Parathyroid adenoma (tissue), 2 donors: ENCODE results near the gene MRGPRF.

ENCODE experiments used
- H2AFZ ChIP-seq: fragments of 300-600 bp; sonication (generic); one replicate; pipeline ENCODE4 v1.7.0; 2017; ENCODE audit warnings: antibody characterized with exemption, mild to moderate bottlenecking
- H3K27ac ChIP-seq: fragments of 300-600 bp; sonication (generic); one replicate; pipeline ENCODE4 v1.7.0; 2017
- H3K27me3 ChIP-seq: fragments of 300-600 bp; sonication (generic); one replicate; pipeline ENCODE4 v1.7.0; 2017; ENCODE audit warnings: low read length; ENCODE audit not compliant: control insufficient read depth, insufficient read depth
- H3K36me3 ChIP-seq: fragments of 300-600 bp; sonication (generic); one replicate; pipeline ENCODE4 v1.7.0; 2017; ENCODE audit warnings: low read length; ENCODE audit not compliant: control insufficient read depth, insufficient read depth
- H3K4me1 ChIP-seq: fragments of 300-600 bp; sonication (generic); one replicate; pipeline ENCODE4 v1.7.0; 2017; ENCODE audit warnings: control low read depth
- H3K4me2 ChIP-seq: fragments of 300-600 bp; sonication (generic); one replicate; pipeline ENCODE4 v1.7.0; 2017; ENCODE audit warnings: low read length
- H3K4me3 ChIP-seq: fragments of 300-600 bp; sonication (generic); one replicate; pipeline ENCODE4 v1.7.0; 2017; ENCODE audit warnings: low read depth, low read length
- H3K79me2 ChIP-seq: fragments of 300-600 bp; sonication (generic); one replicate; pipeline ENCODE4 v1.7.0; 2017; ENCODE audit warnings: control low read depth
- H3K9ac ChIP-seq: fragments of 300-600 bp; sonication (generic); one replicate; pipeline ENCODE4 v1.7.0; 2017; ENCODE audit warnings: mild to moderate bottlenecking
- H3K9me3 ChIP-seq: fragments of 300-600 bp; sonication (generic); one replicate; pipeline ENCODE4 v1.7.0; 2017; ENCODE audit warnings: low read length; ENCODE audit not compliant: control insufficient read depth
- CTCF ChIP-seq: fragments of 300-600 bp; sonication (generic); IDR thresholded peaks from one replicate; pipeline ENCODE4 v1.7.0; 2017; ENCODE audit warnings: antibody characterized with exemption, mild to moderate bottlenecking
- donor health status: primary hyperparathyroidism.

The MRGPRF gene

GRCh38 chr11:68959465-68960293 is 53.4 kb downstream of the MRGPRF start:
- H3K4me3 ChIP-seq: no peak overlapping the region
- no peaks in the 10 kb centered on the region for H3K4me1 ChIP-seq
- H3K27ac ChIP-seq: no peak overlapping the region
- H3K9ac ChIP-seq: no peak overlapping the region
- H3K4me2 ChIP-seq: no peak overlapping the region
- no peak for TF ChIP-seq CTCF
- no peaks in the 10 kb centered on the region for H3K79me2 ChIP-seq
- H2AFZ ChIP-seq: no peak overlapping the region
- no peaks in the 10 kb centered on the region for H3K27me3 ChIP-seq
- no peaks in the 10 kb centered on the region for H3K36me3 ChIP-seq
- no peaks in the 10 kb centered on the region for H3K9me3 ChIP-seq

- Histone ChIP-seq H3K9ac (no peak overlapping the region), H3K79me2 (no peaks in the 10 kb centered on the region), H2AFZ (no peak overlapping the region), H3K9me3 (no peaks in the 10 kb centered on the region), H3K27ac (no peak overlapping the region), H3K4me1 (no peaks in the 10 kb centered on the region), H3K4me3 (no peak overlapping the region), H3K4me2 (no peak overlapping the region), H3K36me3 (no peaks in the 10 kb centered on the region), H3K27me3 (no peaks in the 10 kb centered on the region)
- no peak for TF ChIP-seq CTCF
These were observed 54.8 kb downstream of the MRGPRF start for GRCh38 chr11:68958211-68958610.

GRCh38 chr11:68956547-68957254 is 56.3 kb downstream of the MRGPRF start:
- H3K4me3 ChIP-seq: no peak overlapping the region
- H3K4me2 ChIP-seq: no peak overlapping the region
- H3K4me1 ChIP-seq: no peaks in the 10 kb centered on the region
- no peaks in the 10 kb centered on the region for H3K36me3 ChIP-seq
- no peaks in the 10 kb centered on the region for H3K27me3 ChIP-seq
- no peak overlapping the region for H3K9ac ChIP-seq
- TF ChIP-seq CTCF: no peak
- H2AFZ ChIP-seq: no peak overlapping the region
- H3K79me2 ChIP-seq: no peaks in the 10 kb centered on the region
- no peak overlapping the region for H3K27ac ChIP-seq
- H3K9me3 ChIP-seq: no peaks in the 10 kb centered on the region

GRCh38 chr11:68956142-68956541 is 56.9 kb downstream of the MRGPRF start:
- no peaks in the 10 kb centered on the region for H3K9me3 ChIP-seq
- no peak overlapping the region for H3K4me3 ChIP-seq
- H3K27me3 ChIP-seq: no peaks in the 10 kb centered on the region
- no peak overlapping the region for H2AFZ ChIP-seq
- H3K36me3 ChIP-seq: no peaks in the 10 kb centered on the region
- H3K9ac ChIP-seq: no peak overlapping the region
- H3K4me2 ChIP-seq: no peak overlapping the region
- H3K4me1 ChIP-seq: no peaks in the 10 kb centered on the region
- no peaks in the 10 kb centered on the region for H3K79me2 ChIP-seq
- H3K27ac ChIP-seq: no peak overlapping the region
- no peak for TF ChIP-seq CTCF
